Vagina (tissue), 2 donors: Measurements from ENCODE around the gene CCDC47.

Experiments
- POLR2A ChIP-seq, 2 donors: fragments of 450-650 bp; IDR thresholded peaks; one replicate each; pipeline ENCODE4 v1.6.1; 2017; ENCODE audit warnings: antibody characterized with exemption in 2 of 2, mild to moderate bottlenecking in 2 of 2, moderate library complexity in 2 of 2
- TF ChIP-seq, protein P1 (sequence below), 3 experiments: fragments of 450-650 bp in 2 of 3; fragments of 200-600 bp in 1 of 3; sonication (generic) in 1 of 3; IDR thresholded peaks; one replicate each; pipeline ENCODE4 v1.5.1; 2017 to 2019; ENCODE audit warnings: antibody characterized with exemption in 3 of 3, mild to moderate bottlenecking in 2 of 3, moderate library complexity in 2 of 3

DNA sequence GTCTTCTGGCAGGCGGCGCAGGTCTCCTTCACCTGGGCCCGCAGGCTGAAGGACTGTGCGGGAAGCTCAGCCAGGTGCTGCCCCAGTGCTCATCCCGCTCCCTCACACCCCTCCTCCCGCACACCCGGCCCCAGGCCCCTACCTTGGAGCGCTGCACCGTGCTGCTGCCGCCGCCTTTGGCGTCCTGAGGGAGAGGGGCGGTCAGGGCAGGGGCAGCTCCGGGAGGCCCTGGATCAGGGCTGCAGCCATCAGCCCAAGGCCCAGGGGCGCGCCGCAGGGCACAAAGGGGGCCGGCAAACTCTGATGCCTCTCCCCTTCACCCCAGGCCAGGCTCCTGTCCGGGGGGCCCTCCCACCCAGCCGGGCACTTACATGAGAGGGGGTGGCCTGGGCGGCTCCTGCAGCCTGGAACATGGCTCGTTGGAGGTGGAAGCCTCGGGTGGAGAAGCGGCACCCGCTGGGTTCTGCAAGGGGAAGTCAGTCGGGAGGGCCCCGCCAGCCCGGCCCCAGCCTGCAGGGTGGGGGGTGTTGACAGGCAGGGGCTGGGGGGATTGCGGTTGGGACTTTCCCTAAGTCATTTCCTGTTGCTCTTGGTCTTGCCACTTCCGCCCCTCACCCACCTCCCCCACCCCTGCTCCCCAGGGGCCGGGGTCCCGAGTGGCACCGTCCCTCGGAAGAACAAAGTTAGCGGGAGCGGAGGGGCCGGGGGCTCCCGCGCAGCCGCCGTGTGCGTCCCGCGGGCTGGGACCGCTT is 74.3 kb downstream of the CCDC47 start:
- TF ChIP-seq, protein P1, sequence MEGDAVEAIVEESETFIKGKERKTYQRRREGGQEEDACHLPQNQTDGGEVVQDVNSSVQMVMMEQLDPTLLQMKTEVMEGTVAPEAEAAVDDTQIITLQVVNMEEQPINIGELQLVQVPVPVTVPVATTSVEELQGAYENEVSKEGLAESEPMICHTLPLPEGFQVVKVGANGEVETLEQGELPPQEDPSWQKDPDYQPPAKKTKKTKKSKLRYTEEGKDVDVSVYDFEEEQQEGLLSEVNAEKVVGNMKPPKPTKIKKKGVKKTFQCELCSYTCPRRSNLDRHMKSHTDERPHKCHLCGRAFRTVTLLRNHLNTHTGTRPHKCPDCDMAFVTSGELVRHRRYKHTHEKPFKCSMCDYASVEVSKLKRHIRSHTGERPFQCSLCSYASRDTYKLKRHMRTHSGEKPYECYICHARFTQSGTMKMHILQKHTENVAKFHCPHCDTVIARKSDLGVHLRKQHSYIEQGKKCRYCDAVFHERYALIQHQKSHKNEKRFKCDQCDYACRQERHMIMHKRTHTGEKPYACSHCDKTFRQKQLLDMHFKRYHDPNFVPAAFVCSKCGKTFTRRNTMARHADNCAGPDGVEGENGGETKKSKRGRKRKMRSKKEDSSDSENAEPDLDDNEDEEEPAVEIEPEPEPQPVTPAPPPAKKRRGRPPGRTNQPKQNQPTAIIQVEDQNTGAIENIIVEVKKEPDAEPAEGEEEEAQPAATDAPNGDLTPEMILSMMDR (IDR thresholded peaks at IDR 0.05) = no peak
- TF ChIP-seq POLR2A (IDR thresholded peaks at IDR 0.05) = no peak
